HG02970 (cell line): ENCODE data around the gene DCTD.

Source experiments
- ATAC-seq: cut with Tn5 transposase; IDR thresholded peaks from one replicate; pipeline ENCODE4 v1.9.1; 2021; ENCODE audit warnings: mild to moderate bottlenecking, moderate library complexity, moderate number of reproducible peaks; ENCODE audit not compliant: unreplicated experiment, low FRiP score

The DCTD gene

DNA sequence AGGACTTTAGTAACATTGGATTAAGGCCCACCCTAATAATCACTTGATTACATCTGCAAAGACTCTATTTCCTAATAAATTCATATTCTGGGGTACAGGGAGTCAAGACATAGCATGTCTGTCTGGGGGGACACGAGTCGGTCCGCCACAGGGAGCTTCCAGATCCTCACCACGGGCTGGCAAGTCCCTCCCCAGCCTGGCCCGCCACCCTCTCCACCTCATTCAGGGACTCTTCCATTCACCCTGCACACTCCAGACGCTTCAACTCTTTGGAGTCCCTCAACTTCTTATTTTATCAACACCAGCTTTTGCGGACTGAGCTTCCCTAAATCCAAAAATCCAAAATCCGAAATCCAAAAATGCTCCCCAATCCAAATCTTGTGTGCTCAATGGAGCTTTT, 71.2 kb downstream of the DCTD start:
- no peak for ATAC-seq

DNA sequence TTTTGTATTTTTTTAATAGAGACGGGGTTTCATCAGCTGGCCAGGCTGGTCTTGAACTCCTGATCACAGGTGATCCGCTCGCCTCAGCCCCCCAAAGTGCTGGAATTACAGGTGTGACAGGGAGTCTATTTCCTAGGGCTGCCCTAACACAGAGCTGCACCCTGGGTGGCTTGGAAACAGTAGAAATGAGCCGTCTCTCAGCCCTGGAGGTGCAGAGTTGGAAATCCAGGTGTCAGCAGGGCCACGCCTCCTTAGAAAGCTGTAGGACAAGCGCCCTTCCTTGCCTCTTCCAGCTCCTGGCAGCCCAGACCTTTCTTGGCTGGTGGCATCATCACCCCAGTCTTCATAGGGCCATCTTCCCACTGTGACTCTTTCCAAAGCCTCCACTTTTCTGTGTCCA, 71.6 kb downstream of the DCTD start:
- ATAC-seq, result no peak

DNA sequence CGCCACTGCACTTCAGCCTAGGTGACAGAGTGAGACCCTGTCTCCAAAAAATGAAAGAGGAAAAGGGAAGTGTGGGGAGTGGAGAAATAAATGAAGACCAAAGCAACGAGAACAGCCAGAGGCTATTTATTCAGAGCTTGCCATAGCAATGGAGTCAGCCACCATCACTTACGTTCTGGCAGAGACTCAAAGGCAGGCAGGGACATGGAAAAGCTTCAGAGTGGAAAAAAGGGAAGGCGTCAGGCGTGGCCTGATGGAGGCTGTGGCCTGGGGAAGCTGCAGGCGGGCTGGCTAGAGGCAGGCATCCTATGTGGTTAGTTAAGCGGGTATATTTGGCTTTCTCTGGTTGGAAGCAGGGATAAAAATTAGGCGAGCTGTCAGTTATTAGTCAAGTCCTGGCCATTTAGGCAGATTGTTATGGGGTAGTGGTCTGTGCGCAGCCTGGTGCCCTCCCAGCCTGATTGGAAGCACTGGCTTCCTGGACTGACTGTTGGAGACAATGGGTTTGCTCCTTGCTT, 73.3 kb downstream of the DCTD start:
- ATAC-seq, result no peak

DNA sequence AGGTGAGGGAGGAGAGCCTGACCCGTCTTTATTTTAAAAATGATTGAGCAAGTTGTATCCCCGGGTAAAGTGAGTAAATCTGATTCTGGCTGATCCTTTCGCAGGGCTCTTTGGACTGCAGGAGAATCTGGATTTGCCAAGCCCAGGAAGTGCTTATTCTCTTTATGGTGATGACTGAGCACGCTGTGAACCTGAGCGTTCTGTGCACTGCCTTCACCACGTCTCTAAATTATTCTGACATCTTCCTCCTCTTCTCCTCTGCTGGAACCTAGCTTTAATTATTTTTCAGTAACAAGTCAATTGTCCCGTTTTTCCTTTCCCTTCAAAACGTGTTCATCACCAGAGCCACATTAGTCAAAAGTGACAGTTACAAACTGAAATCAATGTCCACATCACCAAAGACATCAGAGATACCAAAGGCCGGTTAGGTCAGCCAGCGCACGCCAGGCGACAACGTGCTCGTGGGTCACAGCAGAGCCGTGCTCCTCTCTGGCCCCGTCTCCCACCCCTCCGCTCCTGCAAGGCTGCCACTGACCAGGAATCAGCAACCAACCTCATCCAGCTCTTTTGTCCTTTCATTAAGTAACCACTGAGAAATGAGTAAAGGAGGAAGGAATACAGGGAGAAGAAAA, 74.3 kb downstream of the DCTD start:
- no peak for ATAC-seq

DNA sequence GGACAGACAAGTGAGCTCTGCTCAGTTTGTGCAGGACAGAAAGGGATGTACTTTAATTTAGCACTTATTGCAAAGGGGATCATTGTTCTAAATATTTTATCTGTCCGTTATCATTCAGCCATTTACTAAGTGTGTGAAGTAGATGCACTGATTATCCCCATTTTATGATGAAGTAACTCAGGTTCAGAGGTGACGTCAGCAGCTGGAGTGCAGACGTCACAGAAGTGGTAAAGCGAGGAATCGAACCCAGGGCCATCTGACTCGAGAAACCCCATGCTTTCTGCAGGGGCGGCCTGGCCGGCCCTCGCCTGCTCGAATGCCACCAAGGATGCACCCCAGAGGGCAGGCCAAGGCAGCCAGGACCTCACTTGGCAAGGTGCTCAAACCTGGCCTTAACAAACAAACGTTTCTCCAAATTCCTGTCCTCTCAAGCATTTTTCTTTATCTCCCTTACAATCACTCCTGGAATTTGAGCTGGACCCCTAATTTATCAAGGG, 75.0 kb downstream of the DCTD start:
- ATAC-seq, result no peak

DNA sequence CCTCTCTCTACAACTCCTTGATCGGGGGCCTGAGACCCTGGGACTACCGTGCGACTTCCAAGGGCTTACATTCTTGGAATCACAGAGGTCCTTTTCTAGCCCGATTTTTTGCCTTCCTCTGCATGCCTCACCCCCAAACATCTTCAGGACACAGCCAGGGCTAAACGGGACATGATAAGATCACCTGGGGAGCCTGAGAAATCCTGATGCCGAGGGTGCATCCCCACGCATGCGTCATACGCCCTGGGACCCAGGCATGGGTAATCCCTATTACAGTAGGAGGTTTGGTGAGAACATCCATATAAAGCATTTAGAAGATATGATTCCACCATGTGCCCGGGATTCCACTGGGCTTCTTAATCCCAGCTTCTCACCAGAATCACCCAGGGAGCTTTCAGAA, 77.1 kb downstream of the DCTD start:
- no peak for ATAC-seq
